ENCODE data around the gene OTUD1. TPM values are rescaled to one million over a fixed set of nuclear protein-coding genes. Genes with fewer than 3 reads are reported as not detected.

OTUD1 gene
- polyA plus RNA-seq, 4 donors = 18.6 to 31.7 (median 24.8) TPM

GRCh38 chr10:23459308-23459939, 20.5 kb downstream of the OTUD1 start:
- no peak for DNase-seq (ENCODE audit: low read depth in 4 of 4, low spot score in 3 of 4)

DNA sequence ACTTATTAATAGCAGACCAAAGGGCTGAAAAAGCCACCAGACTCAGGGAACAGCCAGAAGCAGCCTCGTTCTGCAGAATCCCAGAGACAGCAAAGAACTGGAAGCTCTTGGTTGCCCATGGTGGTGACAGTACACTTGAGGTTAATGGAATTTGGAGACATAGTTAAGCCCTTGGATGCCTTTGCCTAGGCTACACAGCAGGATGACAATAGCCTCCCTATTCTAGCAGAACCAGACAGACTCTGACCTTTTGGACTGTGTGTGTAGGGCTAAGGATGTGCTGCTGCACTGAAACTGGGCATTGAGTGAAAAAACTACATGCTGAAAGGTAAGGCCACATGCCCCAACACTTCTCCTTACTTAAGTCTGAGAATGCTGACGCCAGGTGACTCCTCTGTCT, 22.7 kb downstream of the OTUD1 start:
- no peak for DNase-seq (ENCODE audit: low read depth in 4 of 4, low spot score in 3 of 4)

DNA sequence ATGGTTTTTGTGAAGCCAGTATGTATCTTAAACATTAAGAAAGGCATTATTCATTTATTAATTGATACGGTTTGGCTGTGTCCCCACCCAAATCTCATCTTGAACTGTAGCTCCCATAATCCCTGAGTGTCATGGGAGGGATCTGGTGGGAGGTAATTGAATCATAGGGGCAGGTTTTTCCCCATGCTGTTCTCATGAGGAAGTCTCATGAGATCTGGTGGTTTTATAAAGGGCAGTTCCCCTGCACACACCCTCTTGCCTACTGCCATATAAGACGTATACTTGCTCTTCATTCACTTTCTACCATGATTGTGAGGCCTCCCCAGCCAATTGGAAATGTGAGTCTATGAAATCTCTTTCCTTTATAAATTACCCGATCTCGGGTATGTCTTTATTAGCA, 28.1 kb downstream of the OTUD1 start:
- no peak for DNase-seq (ENCODE audit: low read depth in 4 of 4, low spot score in 3 of 4)

DNA sequence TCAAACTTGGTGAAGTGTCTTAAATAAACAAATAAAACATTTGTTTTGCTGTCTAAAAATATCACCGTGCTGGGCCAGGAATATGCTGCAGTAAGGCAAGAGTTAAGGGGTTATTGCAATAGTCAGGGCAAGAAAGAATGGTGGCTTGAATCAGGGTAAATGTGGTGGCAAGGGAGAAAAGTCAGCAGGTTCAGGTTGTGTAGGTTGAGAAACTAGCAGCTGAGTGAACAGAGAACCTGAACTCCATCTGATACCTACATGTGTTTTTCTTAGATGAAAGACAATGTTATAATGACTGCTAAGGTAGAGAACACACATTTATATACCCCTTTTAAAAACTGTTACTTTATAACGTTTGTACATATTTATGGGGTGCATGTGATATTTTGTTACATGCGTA, 28.7 kb downstream of the OTUD1 start:
- DNase-seq (ENCODE audit: low read depth in 4 of 4, low spot score in 3 of 4) = no peak

GRCh38 chr10:23469596-23470237, 30.8 kb downstream of the OTUD1 start:
- DNase-seq (ENCODE audit: low read depth in 4 of 4, low spot score in 3 of 4) = no peak

- no peak for DNase-seq (ENCODE audit: low read depth in 4 of 4, low spot score in 3 of 4)
Observed at GRCh38 chr10:23472181-23472580, 33.3 kb downstream of the OTUD1 start.

- no peak for DNase-seq (ENCODE audit: low read depth in 4 of 4, low spot score in 3 of 4)
Observed at GRCh38 chr10:23474081-23474480, 35.2 kb downstream of the OTUD1 start.

DNA sequence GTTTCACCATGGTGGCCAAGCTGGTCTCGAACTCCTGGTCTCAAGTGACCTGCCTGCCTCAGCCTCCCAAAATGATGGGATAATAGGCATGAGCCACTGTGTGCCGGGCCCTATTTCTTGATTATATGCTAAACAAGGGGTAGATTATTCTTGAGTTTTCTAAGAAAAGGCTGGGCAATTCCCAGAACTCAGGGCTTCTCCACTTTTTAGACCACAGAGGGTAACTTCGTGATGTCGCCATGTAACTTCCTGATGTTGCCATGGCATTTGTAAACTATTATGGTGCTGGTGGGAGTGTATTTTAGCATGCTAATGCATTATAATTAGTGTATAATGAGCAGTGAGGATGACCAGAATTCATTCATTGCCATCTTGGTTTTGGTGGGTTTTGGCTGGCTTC, 35.8 kb downstream of the OTUD1 start:
- DNase-seq (ENCODE audit: low read depth in 4 of 4, low spot score in 3 of 4) = no peak

GRCh38 chr10:23478570-23478969, 39.7 kb downstream of the OTUD1 start:
- no peak for DNase-seq (ENCODE audit: low read depth in 4 of 4, low spot score in 3 of 4)

DNA sequence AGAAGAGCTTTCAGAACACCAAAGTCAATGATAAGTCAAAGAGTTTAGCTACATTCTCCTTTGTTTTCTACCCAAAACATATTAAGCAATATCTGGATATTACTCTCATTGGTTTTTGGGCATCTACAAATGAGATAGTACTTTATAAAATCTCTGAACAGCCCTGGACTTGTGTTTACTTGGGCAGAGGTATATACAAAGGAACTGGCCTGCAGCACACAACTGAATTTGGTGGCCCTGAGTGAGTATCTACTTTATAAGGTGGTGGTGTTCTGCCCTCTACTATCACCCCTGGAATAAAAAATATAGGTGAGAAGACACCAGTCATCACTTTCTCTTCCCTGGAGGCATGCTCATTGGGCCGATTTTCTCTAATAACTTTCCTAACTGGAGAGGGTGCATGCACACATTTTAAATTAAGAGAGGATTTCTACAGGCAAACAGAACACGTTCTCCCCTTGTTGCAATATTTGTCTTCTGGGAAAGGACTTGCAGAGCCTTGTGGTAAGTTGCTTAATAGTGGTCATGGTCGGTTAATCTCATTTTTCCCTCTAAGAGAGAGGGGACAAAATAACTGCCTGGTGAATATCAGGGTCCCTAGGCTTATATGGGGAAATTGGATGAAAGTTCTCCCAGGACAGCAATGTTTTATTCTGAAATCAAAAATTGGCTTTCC, 41.1 kb downstream of the OTUD1 start:
- no peak for DNase-seq (ENCODE audit: low read depth in 4 of 4, low spot score in 3 of 4)

DNA sequence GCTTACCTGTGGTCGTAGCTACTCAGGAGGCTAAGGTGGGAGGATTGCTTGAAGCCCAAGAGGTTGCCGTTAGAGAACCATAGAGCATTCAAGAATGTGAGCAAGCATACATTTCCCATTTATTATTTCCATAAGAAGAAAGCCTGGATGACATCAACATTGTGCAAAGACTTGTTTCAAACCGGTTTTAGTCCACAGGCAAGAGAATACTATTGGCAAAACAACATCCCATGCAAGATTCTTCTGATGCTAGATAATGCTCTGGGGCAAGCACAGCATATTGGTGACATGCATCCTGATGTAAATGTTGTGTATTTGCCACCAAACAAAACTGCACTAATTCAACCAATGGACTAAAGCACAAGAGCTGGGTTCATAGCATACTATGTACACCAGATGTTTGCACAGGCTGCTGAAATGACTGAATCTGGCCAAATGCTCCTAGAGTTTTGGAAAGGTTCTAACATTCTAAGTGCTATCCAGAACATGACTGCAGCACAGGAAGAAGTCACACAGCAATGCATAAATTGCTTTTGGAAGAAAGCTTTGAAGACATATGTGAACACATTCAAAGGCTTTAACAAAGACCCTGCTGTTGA, 42.6 kb downstream of the OTUD1 start:
- no peak for DNase-seq (ENCODE audit: low read depth in 4 of 4, low spot score in 3 of 4)

GRCh38 chr10:23490115-23490514, 51.2 kb downstream of the OTUD1 start:
- DNase-seq (ENCODE audit: low read depth in 4 of 4, low spot score in 3 of 4) = no peak

Other genes with a start within 250 kb of the OTUD1 start
- under 1 TPM in 2 of 4 donors, not detected in 2; 0.34 to 0.46 TPM for gene PTF1A, start 246.8 kb upstream of the OTUD1 start, polyA plus RNA-seq (ENCODE audit: insufficient read length in 4 of 4)
- gene C10orf67, start 94.3 kb upstream of the OTUD1 start, polyA plus RNA-seq (ENCODE audit: insufficient read length in 4 of 4) = 1 to 10 TPM in 3 of 4 donors, under 1 TPM in 1; 0.25 to 2.7 (median 2.1) TPM

Measured in left renal pelvis (tissue), 4 donors.